HL-60 (cell line): ENCODE measurements around the gene PSMA7.

Experiments
- CTCF ChIP-seq: IDR thresholded peaks from one replicate; pipeline ENCODE4 v1.5.1; 2011; ENCODE audit warnings: low read length, control low read depth, inconsistent platforms; ENCODE audit not compliant: insufficient read depth
- POLR2AphosphoS5 ChIP-seq: IDR thresholded peaks from 2 replicates; pipeline ENCODE4 v1.6.1; 2012; ENCODE audit warnings: low read depth

GRCh38 chr20:62143957-62144825 lies 997 bp upstream of the PSMA7 start:
- TF ChIP-seq CTCF: no peak
- 0 out of 2 replicates have a peak, but pooled peaks have one; percentile 15 for TF ChIP-seq POLR2AphosphoS5
